T-helper 1 cell (primary cell): ENCODE results near the gene CST3.
"Not testable (repeated sequence)": the region's sequence is repeated elsewhere in the genome, so short reads cannot be mapped to it uniquely, and the experiment has no call there.

Experiments
- DNase-seq, 5 donors: peaks; one replicate each; pipeline ENCODE4 v3.0.0-alpha.2; 2012 to 2020

Gene CST3

DNA sequence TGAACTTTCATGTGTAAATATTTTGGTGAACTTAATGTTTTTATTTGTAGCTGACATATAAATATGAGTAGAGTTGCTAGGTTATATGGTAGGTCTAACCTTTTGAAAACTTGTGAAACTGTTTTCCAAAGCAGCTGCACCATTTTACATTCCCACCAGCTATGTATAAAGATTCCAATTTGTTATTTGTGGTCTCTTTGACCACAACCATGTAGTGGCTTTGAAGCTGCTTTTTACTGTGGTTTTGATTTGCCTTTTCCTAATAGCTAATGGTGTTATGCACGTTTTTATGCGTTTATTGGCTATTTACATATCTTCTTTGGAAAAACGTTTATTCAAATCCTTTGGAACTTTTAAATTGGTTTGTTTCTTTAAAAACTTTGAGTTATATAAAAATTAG lies 10.3 kb downstream of the CST3 start:
- DNase-seq, result no peak

DNA sequence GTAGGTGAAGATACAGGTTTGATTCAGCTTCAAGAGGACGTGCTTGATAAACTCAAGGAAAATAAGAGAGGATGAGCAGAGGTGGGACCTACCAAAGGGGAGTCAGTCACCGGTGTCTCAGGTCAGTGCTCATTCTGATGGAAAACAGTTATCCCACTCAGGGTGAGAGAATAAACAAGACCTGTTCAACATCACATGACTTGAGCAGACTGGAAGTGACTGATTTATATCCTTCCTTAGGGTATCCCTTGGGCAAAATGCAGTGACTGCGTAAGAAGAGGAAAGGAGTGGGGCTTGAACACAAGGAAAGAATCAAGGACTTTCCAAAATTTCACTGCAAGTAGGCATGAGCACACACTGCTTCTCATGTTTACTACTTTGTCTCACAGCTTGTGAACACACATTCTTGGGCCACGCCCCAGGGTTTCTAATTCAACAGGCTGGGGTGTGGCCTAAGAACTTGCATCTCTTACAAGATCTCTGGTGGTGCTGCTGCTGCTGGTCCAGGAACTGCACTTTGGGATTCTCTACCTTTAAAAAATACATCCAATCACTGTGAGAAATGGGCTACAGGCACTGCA lies 11.6 kb downstream of the CST3 start:
- DNase-seq, result no peak

- no peak for DNase-seq
Observed at GRCh38 chr20:23625236-23625964, 12.4 kb downstream of the CST3 start.

DNA sequence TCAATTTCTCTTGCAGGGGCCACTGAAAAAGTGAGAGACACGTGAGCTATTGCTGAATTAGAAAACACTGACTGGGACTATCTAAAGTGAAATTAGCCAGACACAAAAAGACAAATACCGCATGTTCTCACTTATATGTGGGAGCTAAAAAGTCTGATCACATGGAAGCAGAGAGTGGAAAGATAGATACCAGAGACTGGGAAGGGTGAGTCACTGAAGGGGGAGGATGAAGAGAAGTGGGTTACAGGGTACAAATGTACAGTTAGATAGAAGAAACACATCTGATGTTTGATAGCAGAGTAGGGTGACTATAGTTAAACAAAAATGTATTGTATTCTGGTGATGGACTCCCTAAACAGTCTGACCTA lies 13.4 kb downstream of the CST3 start:
- no peak for DNase-seq

DNA sequence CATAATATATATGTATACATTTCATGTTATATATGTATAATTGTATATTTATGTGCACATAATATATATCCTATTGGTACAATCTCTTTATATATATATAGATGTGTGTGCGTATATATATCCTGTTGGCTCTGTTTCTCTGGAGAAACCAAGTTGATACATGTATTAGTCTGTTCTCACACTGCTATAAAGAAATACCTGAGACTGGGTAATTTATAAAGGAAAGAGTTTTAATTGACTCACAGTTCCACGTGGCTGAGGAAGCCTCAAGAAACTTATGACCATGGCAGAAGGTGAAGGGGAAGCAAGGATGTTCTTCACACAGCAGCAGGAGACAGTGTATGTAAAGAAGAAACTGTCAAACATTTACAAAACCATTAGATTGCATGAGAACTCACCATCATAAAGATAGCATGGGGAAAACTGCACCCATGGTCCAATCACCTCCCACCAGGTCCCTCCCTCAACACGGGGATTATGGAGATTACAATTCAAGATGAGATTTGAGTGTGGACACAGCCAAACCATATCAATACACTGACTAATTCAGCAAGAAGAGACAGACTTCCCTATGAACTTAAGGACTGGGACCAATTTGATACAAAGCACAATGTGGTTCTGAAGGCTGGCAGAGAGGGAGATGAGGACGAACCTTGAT lies 14.0 kb downstream of the CST3 start:
- DNase-seq, result no peak

DNA sequence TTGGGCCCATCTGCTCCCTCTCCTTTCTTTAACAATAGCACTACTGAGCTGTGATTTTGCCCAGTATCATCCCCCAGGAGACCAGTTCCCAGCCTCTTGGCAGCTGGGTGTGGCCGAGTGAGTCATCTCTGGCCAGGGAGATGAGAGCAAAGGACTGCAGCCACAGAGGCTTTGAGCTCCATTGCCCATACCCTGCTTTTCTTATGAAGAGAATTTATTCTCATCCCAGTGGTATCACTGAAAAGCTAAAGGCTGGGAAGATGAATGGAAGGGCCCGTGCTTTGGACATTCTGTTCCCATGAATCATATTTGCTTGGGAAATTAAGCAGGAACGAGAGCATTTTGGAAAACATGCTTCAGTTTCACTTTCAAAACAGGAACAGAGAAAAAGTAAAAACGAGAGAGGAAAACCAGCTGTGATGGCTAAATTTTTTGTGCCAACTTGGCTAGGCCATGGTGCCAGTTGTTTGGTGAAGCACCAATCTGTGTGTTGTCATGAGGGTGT lies 14.9 kb downstream of the CST3 start:
- no peak for DNase-seq

GRCh38 chr20:23622401-23622800 lies 15.4 kb downstream of the CST3 start:
- DNase-seq, result not testable (repeated sequence)

GRCh38 chr20:23620670-23621386 lies 16.9 kb downstream of the CST3 start:
- DNase-seq, result not testable (repeated sequence)

DNA sequence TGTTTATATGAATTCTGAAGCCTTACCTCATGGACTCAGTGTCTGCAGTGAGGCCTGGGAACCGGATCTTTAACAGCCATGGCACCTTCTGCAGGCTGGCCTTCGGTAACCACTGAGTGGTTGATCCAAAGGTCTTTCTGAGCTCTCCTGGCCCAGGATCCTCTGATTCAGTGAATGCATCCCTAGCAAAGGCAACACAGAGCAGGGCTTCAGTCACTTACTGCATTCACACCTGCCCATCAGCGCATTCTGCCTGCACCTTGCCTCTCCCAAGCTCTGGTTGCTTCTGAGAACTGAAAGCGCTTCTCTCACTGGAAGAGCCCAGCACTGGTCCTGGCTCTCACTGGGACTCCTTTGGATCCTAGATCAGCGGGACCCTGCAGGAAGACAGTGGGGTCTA lies 23.6 kb downstream of the CST3 start:
- DNase-seq, result no peak

- DNase-seq, result no peak
Observed at GRCh38 chr20:23613676-23614075, 24.1 kb downstream of the CST3 start.

DNA sequence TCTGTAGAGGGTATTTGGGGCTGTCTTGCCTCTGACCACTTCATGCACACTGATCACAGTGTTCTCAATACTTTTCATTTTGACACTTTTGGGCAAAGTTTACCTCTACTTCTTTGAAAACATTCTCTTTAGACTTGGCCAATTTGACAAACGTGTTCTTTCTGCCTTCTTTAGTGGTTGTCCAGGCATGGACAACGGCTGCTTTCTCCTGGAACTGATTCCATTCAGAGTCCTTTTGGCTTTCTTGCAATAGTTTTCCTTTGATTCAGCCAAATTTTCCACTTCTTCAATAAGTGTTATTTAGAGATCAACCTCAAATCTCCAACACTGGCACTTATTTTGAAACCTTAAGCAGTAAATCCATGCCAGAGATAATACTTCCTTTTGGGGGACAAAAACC lies 25.4 kb downstream of the CST3 start:
- DNase-seq, result no peak

- no peak for DNase-seq
Observed at GRCh38 chr20:23609486-23610109, 28.2 kb downstream of the CST3 start.

- DNase-seq, result no peak
Observed at GRCh38 chr20:23608251-23608846, 29.4 kb downstream of the CST3 start.

- DNase-seq, result no peak
Observed at GRCh38 chr20:23607497-23608245, 30.1 kb downstream of the CST3 start.

GRCh38 chr20:23606652-23607049 lies 31.1 kb downstream of the CST3 start:
- DNase-seq, result peak in 3 of 5 donors; percentile 12 to 30 (median 23)

GRCh38 chr20:23605867-23606651 lies 31.7 kb downstream of the CST3 start, which contains the start of gene CST9:
CST9 (minus strand) TSS chr20:23605917; CDS start chr20:23605864, 53 bp downstream.
- DNase-seq, result no peak

DNA sequence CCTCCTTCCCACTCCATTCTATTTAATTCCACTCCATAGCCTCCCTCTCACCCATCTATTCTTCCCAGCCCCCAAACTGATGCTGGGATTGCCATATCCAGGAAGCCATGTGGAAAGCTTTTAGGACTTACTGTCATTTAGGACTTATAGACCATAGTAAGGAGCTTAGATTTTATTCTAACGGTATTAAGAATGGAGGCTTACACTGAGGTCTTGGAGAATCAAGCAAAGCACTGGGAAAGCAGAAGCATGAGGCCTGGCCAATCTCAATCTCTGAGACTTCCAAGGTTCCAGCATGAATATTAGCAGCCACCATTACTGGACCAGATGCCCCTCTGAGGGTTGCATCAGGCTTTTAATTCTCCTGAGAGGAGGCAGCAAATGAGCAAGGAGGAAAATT lies 33.4 kb downstream of the CST3 start:
- no peak for DNase-seq

- DNase-seq, result no peak
Observed at GRCh38 chr20:23603321-23603720, 34.4 kb downstream of the CST3 start.

DNA sequence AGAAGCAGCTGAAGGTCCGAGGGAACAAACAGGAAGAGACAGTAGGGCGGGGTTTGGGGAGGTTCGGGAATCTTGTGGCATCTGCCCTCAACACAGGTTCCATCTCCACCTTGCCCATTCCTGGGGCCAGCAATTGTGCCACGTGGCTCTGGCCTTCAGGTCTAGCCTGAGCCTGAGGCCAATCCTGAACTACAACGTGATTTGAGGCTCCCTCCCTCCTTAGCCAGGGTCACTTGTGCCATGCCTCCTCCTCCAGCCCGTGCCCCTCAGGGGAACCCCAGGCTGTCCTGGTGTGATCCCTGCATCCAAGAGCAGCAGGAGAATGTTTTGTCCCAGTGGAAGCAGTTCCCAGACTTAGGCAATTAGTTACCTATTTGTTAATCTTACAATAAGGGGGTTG lies 35.1 kb downstream of the CST3 start:
- DNase-seq, result no peak

- DNase-seq, result no peak
Observed at GRCh38 chr20:23602241-23602640, 35.5 kb downstream of the CST3 start.

GRCh38 chr20:23601715-23602114 lies 36.0 kb downstream of the CST3 start:
- no peak for DNase-seq
